Endodermal cell (in vitro differentiated cells): ENCODE results near the gene ABCB4. TPM values are rescaled to one million over a fixed set of nuclear protein-coding genes. Genes with fewer than 3 reads are reported as not detected.

Experiments
- DNase-seq: peaks from one replicate; pipeline ENCODE4 v3.0.0-alpha.2; 2017
- H3K27ac ChIP-seq: 2 replicates; pipeline ENCODE4 v1.5.1; 2013; ENCODE audit warnings: mild to moderate bottlenecking, low read depth, low read length, moderate library complexity
- H3K27me3 ChIP-seq: 2 replicates; pipeline ENCODE4 v1.6.1; 2013; ENCODE audit warnings: mild to moderate bottlenecking, low read length, moderate library complexity; ENCODE audit not compliant: insufficient read depth, control insufficient read depth, poor library complexity, severe bottlenecking
- H3K36me3 ChIP-seq: 2 replicates; pipeline ENCODE4 v1.7.0; 2013; ENCODE audit warnings: mild to moderate bottlenecking, low read length, moderate library complexity; ENCODE audit not compliant: control insufficient read depth, insufficient read depth
- H3K4me1 ChIP-seq: one replicate; pipeline ENCODE4 v1.7.0; 2013; ENCODE audit warnings: low read length; ENCODE audit not compliant: control insufficient read depth, insufficient read depth
- H3K4me3 ChIP-seq: 2 replicates; pipeline ENCODE4 v1.5.1; 2013; ENCODE audit warnings: mild to moderate bottlenecking, low read length, moderate library complexity
- H3K9ac ChIP-seq: 2 replicates; pipeline ENCODE4 v1.6.1; 2013; ENCODE audit warnings: mild to moderate bottlenecking, low read length, moderate library complexity; ENCODE audit not compliant: poor library complexity, severe bottlenecking; ENCODE audit errors: extremely low read depth
- H3K9me3 ChIP-seq: 2 replicates; pipeline ENCODE4 v1.6.1; 2013; ENCODE audit warnings: mild to moderate bottlenecking, low read length, moderate library complexity; ENCODE audit not compliant: control insufficient read depth
- H3K27ac Mint-ChIP-seq: 2 replicates; pipeline ENCODE4 v1.8.0; 2020; ENCODE audit warnings: mixed read lengths
- H3K27me3 Mint-ChIP-seq: 2 replicates; pipeline ENCODE4 v1.8.0; 2021; ENCODE audit warnings: mild to moderate bottlenecking, mixed read lengths; ENCODE audit not compliant: insufficient read depth
- H3K36me3 Mint-ChIP-seq: 2 replicates; pipeline ENCODE4 v1.8.0; 2020; ENCODE audit warnings: low read depth, mixed read lengths
- H3K4me1 Mint-ChIP-seq: 2 replicates; pipeline ENCODE4 v1.8.0; 2020; ENCODE audit warnings: mixed read lengths
- H3K4me3 Mint-ChIP-seq: 2 replicates; pipeline ENCODE4 v1.8.0; 2020; ENCODE audit warnings: mild to moderate bottlenecking, moderate library complexity, mixed read lengths
- H3K9me3 Mint-ChIP-seq: 2 replicates; pipeline ENCODE4 v1.8.0; 2020; ENCODE audit warnings: mild to moderate bottlenecking, mixed read lengths
- CTCF ChIP-seq: fragments of 200-600 bp; sonication (generic); conservative IDR thresholded peaks from 2 replicates; pipeline ENCODE4 v1.5.0; 2021; ENCODE audit warnings: antibody characterized with exemption, mild to moderate bottlenecking
- WGBS, 2 experiments: methylation state at CpG; one replicate each; pipeline versions ENCODE4 v1.1.5 to v1.1.7; 2013; ENCODE audit warnings: missing lambda C conversion rate in 2 of 2, mixed read lengths in 1 of 2; ENCODE audit not compliant: insufficient coverage in 1 of 2, insufficient read length in 1 of 2; 5-methylcytosine and 5-hydroxymethylcytosine counted together
- total RNA-seq, 2 donors: library from RNA; stranded (reverse); fragmentation: NEBNext Ultra II Directional in 1 of 2; extraction: Animal tissue kit (Norgen Biotek cat#: 25700) in 1 of 2; gene quantifications; 2 replicates in 1 of 2; 3 replicates in 1 of 2; pipeline ENCODE4 v1.2.1, GENCODE V29; 2021

Gene ABCB4
- total RNA-seq, 2 donors from 2014 or later, result 0.60 to 0.77 TPM

- H3K27ac ChIP-seq, result no peak overlapping the region
- H3K4me1 ChIP-seq, result no peaks in the 10 kb centered on the region
- peaks cover 33% of the 10 kb centered on the region for H3K9me3 ChIP-seq
- H3K9ac ChIP-seq, result no peak overlapping the region
- H3K27me3 ChIP-seq, result no peaks in the 10 kb centered on the region
- H3K4me3 ChIP-seq, result no peak overlapping the region
- DNase-seq, result no peak
- TF ChIP-seq CTCF, result no peak
- peaks cover 35% of the 10 kb centered on the region for H3K36me3 ChIP-seq
- Mint-ChIP-seq H3K4me1 (peaks cover 4% of the 10 kb centered on the region), H3K27ac (no peak overlapping the region), H3K4me3 (no peak overlapping the region), H3K27me3 (no peaks in the 10 kb centered on the region), H3K36me3 (peaks cover 12% of the 10 kb centered on the region), H3K9me3 (peaks cover 5% of the 10 kb centered on the region)
- 90% methylated on average over 2 of the region's 2 CpGs; no CpG with 5 or more reads in 1 of the 2 experiments for WGBS, 2 experiments
Observed at GRCh38 chr7:87398446-87398845, 77.0 kb downstream of the ABCB4 start.

GRCh38 chr7:87395442-87396020 is 79.9 kb downstream of the ABCB4 start:
- 94 to 100% methylated on average over 1 of the region's 1 CpG for WGBS, 2 experiments
- Mint-ChIP-seq H3K9me3 (peaks cover 5% of the 10 kb centered on the region), H3K27me3 (no peaks in the 10 kb centered on the region), H3K36me3 (peaks cover 12% of the 10 kb centered on the region), H3K4me3 (no peak overlapping the region), H3K27ac (no peak overlapping the region), H3K4me1 (peaks cover 4% of the 10 kb centered on the region)
- H3K4me3 ChIP-seq, result peak overlapping the region; percentile 51
- no peak for TF ChIP-seq CTCF
- H3K9ac ChIP-seq, result no peak overlapping the region
- H3K36me3 ChIP-seq, result peaks cover 53% of the 10 kb centered on the region
- no peaks in the 10 kb centered on the region for H3K4me1 ChIP-seq
- DNase-seq, result no peak
- H3K27ac ChIP-seq, result no peak overlapping the region
- peaks cover 33% of the 10 kb centered on the region for H3K9me3 ChIP-seq
- H3K27me3 ChIP-seq, result no peaks in the 10 kb centered on the region

GRCh38 chr7:87391020-87391701 is 84.3 kb downstream of the ABCB4 start:
- 91 to 96% methylated on average over 4 to 8 of the region's 8 CpGs for WGBS, 2 experiments
- no peak for DNase-seq
- peaks cover 24% of the 10 kb centered on the region for H3K36me3 Mint-ChIP-seq
- no peaks in the 10 kb centered on the region for H3K4me1 ChIP-seq
- no peak overlapping the region for H3K4me3 ChIP-seq
- H3K27ac ChIP-seq, result no peak overlapping the region
- H3K9me3 ChIP-seq, result peaks cover 27% of the 10 kb centered on the region
- H3K27me3 ChIP-seq, result no peaks in the 10 kb centered on the region
- peaks cover 53% of the 10 kb centered on the region for H3K36me3 ChIP-seq
- no peak overlapping the region for H3K4me3 Mint-ChIP-seq
- TF ChIP-seq CTCF, result no peak
- H3K27ac Mint-ChIP-seq, result no peak overlapping the region
- H3K9me3 Mint-ChIP-seq, result peaks cover 5% of the 10 kb centered on the region
- no peak overlapping the region for H3K9ac ChIP-seq
- H3K4me1 Mint-ChIP-seq, result no peaks in the 10 kb centered on the region
- H3K27me3 Mint-ChIP-seq, result no peaks in the 10 kb centered on the region
